Right lobe of liver (tissue), 4 donors: ENCODE data around the gene CHI3L1.

Experiments
- CTCF ChIP-seq, 4 donors: fragments of 200-600 bp in 3 of 4; fragments of 450-650 bp in 1 of 4; IDR thresholded peaks; one replicate each; pipeline versions ENCODE4 v1.5.1 to v1.8.0; 2016 to 2022; ENCODE audit warnings: antibody characterized with exemption in 4 of 4, mild to moderate bottlenecking in 2 of 4
- POLR2A ChIP-seq: fragments of 450-650 bp; IDR thresholded peaks from one replicate; pipeline ENCODE4 v1.6.1; 2017; ENCODE audit warnings: antibody characterized with exemption, mild to moderate bottlenecking
- donor health status: DM: no; HTN: no; CAD: no.
- donor health status: DM: no; HTN: no; CAD: no.
- donor health status: DM: no; HTN: yes; CAD: no.

GRCh38 chr1:203182387-203182953 lies 4.0 kb downstream of the CHI3L1 start:
- TF ChIP-seq CTCF (IDR thresholded peaks at IDR 0.05), result no peak
- no peak for TF ChIP-seq POLR2A
